NCI-H446 treated with DMSO at 0.1 percent for 48 hours (cell line): ENCODE results near the gene CLEC18A.
"Not testable (repeated sequence)": the region's sequence is repeated elsewhere in the genome, so short reads cannot be mapped to it uniquely, and the experiment has no call there.

Experiments used
- DNase-seq: peaks from one replicate; lab custom pipeline; 2025; lab: John Stamatoyannopoulos, UW

CLEC18A gene

GRCh38 chr16:69930117-69930776, 20.9 kb upstream of the CLEC18A start:
- DNase-seq = no peak

- DNase-seq = no peak
Observed at GRCh38 chr16:69931631-69932030, 19.5 kb upstream of the CLEC18A start.

GRCh38 chr16:69932228-69932627, 18.9 kb upstream of the CLEC18A start:
- DNase-seq = no peak

- DNase-seq = no peak
Observed at GRCh38 chr16:69932691-69933392, 18.3 kb upstream of the CLEC18A start.

- DNase-seq = no peak
Observed at GRCh38 chr16:69934044-69934443, 17.1 kb upstream of the CLEC18A start.

- no peak for DNase-seq
Observed at GRCh38 chr16:69934751-69935150, 16.4 kb upstream of the CLEC18A start.

- DNase-seq = no peak
Observed at GRCh38 chr16:69935278-69935711, 15.8 kb upstream of the CLEC18A start.

GRCh38 chr16:69935740-69936139, 15.4 kb upstream of the CLEC18A start:
- no peak for DNase-seq

GRCh38 chr16:69936252-69936651, 14.9 kb upstream of the CLEC18A start:
- no peak for DNase-seq

- no peak for DNase-seq
Observed at GRCh38 chr16:69936751-69937211, 14.4 kb upstream of the CLEC18A start.

GRCh38 chr16:69937465-69937951, 13.6 kb upstream of the CLEC18A start:
- DNase-seq = no peak

- DNase-seq = no peak
Observed at GRCh38 chr16:69938981-69939820, 11.9 kb upstream of the CLEC18A start.

- DNase-seq = no peak
Observed at GRCh38 chr16:69939821-69940585, 11.1 kb upstream of the CLEC18A start.

- no peak for DNase-seq
Observed at GRCh38 chr16:69940676-69941075, 10.5 kb upstream of the CLEC18A start.

GRCh38 chr16:69941251-69942098, 9.7 kb upstream of the CLEC18A start:
- no peak for DNase-seq

GRCh38 chr16:69942099-69942491, 9.0 kb upstream of the CLEC18A start:
- DNase-seq = no peak

- no peak for DNase-seq
Observed at GRCh38 chr16:69942627-69943170, 8.4 kb upstream of the CLEC18A start.

- not testable (repeated sequence) for DNase-seq
Observed at GRCh38 chr16:69943241-69944036, 7.7 kb upstream of the CLEC18A start.

- DNase-seq = not testable (repeated sequence)
Observed at GRCh38 chr16:69950411-69950810, 723 bp upstream of the CLEC18A start.

GRCh38 chr16:69951672-69952031, 518 bp downstream of the CLEC18A start:
- not testable (repeated sequence) for DNase-seq
